Measurements from ENCODE around the gene TMEM150B. TPM values are rescaled to one million over a fixed set of nuclear protein-coding genes. Genes with fewer than 3 reads are reported as not detected.

TMEM150B gene
- polyA plus RNA-seq, 1 of the 3 experiments (the other 2 are of a cell fraction), result not detected

GRCh38 chr19:55341171-55341588, 16.0 kb upstream of the TMEM150B start:
- DNase-seq, result peak; percentile 88
- no peak overlapping the region for H2AFZ ChIP-seq (ENCODE audit: low read depth)
- no peaks in the 10 kb centered on the region for H3K9me2 ChIP-seq
- H3K27me3 ChIP-seq (ENCODE audit: insufficient read depth), result no peaks in the 10 kb centered on the region
- ChIA-PET CTCF (interaction anchor here (1.1 kb wide), 2 partner anchors 11 to 43 kb away, joined by 3 to 8 read pairs; partner anchors contain the start of gene TMEM238), POLR2A (interaction anchor here (0.6 kb wide), 1 partner anchor 9 kb away, joined by 3 read pairs; no protein-coding TSS in a partner anchor)
- H3K4me1 ChIP-seq (ENCODE audit: control insufficient read depth in 1 of 2, insufficient read depth in 2 of 2, low read depth in 1 of 2, low read length in 1 of 2), result peaks cover 0 to 44% of the 10 kb centered on the region in 2 experiments; a peak in 2 of 4 replicates
- H4K20me1 ChIP-seq (ENCODE audit: insufficient read depth), result no peaks in the 10 kb centered on the region
- H3K4me3 ChIP-seq (ENCODE audit: low read depth in 2 of 2, low read length in 1 of 2), result peak overlapping the region; percentile 73 to 75
- WGBS (ENCODE audit: low lambda C conversion rate), result 11% methylated on average over 13 of the region's 15 CpGs
- H3K4me2 ChIP-seq, result peak overlapping the region; percentile 100
- peak overlapping the region; percentile 56 to 87; a peak in 2 of 4 replicates for H3K27ac ChIP-seq (ENCODE audit: low read depth in 2 of 2, low read length in 1 of 2)
- peak overlapping the region; percentile 85; the same call in 1 of the 2 replicates for H3K9ac ChIP-seq
- peaks cover 9% of the 10 kb centered on the region; the same call in 1 of the 2 replicates for H3K79me2 ChIP-seq (ENCODE audit: insufficient read depth)
- no peaks in the 10 kb centered on the region for H3K9me3 ChIP-seq
- TF ChIP-seq USF1 (IDR thresholded peaks at IDR 0.05; ENCODE audit: borderline replicate concordance, low read depth) (no peak), MEF2A (IDR thresholded peaks at IDR 0.05; ENCODE audit: borderline replicate concordance, low read depth) (no peak)
- H3K36me3 ChIP-seq (replicated peaks in 1 of 2; ENCODE audit: control insufficient read depth in 1 of 2, insufficient read depth in 2 of 2, low read length in 1 of 2), result peaks cover 0 to 4% of the 10 kb centered on the region in 2 experiments
- H3F3A ChIP-seq (replicated peaks; ENCODE audit: insufficient read depth), result no peaks in the 10 kb centered on the region

- Histone ChIP-seq H3K4me2 (peak overlapping the region; percentile 100), H3K27me3 (ENCODE audit: insufficient read depth) (no peaks in the 10 kb centered on the region), H3K27ac (ENCODE audit: low read depth in 2 of 2, low read length in 1 of 2) (peak overlapping the region; percentile 56 to 87; a peak in 2 of 4 replicates), H2AFZ (ENCODE audit: low read depth) (no peak overlapping the region), H4K20me1 (ENCODE audit: insufficient read depth) (no peaks in the 10 kb centered on the region), H3K4me3 (ENCODE audit: low read depth in 2 of 2, low read length in 1 of 2) (peak overlapping the region; percentile 73 to 75), H3K79me2 (ENCODE audit: insufficient read depth) (peaks cover 9% of the 10 kb centered on the region; the same call in 1 of the 2 replicates), H3K9me3 (no peaks in the 10 kb centered on the region), H3K9ac (peak overlapping the region; percentile 85), H3K36me3 (replicated peaks in 1 of 2; ENCODE audit: control insufficient read depth in 1 of 2, insufficient read depth in 2 of 2, low read length in 1 of 2) (peaks cover 0 to 4% of the 10 kb centered on the region in 2 experiments), H3K4me1 (ENCODE audit: control insufficient read depth in 1 of 2, insufficient read depth in 2 of 2, low read depth in 1 of 2, low read length in 1 of 2) (peaks cover 0 to 44% of the 10 kb centered on the region in 2 experiments; a peak in 2 of 4 replicates), H3K9me2 (no peaks in the 10 kb centered on the region), H3F3A (replicated peaks; ENCODE audit: insufficient read depth) (no peaks in the 10 kb centered on the region)
- DNase-seq, result peak; percentile 72
- WGBS (ENCODE audit: low lambda C conversion rate), result 3% methylated on average over 23 of the region's 24 CpGs
- POLR2A ChIA-PET, result interaction anchor here (0.6 kb wide), 1 partner anchor 10 kb away, joined by 3 read pairs; no protein-coding TSS in a partner anchor
- CTCF ChIA-PET, result interaction anchor here (0.6 to 1.1 kb wide), 3 partner anchors 12 to 43 kb away, joined by 3 to 8 read pairs (median 3); partner anchors contain the start of gene TMEM238
- TF ChIP-seq CTCF (IDR thresholded peaks at IDR 0.05), result peak; percentile 48
- peak; percentile 17 for TF ChIP-seq CHD2 (IDR thresholded peaks at IDR 0.05; ENCODE audit: low read length, partially characterized antibody)
- no peak for TF ChIP-seq EZH2phosphoT487 (IDR thresholded peaks at IDR 0.05; ENCODE audit: borderline replicate concordance, low read depth)
Observed at GRCh38 chr19:55340784-55341147, 15.6 kb upstream of the TMEM150B start.
